KMS-11 (cell line): ENCODE data around the gene OR7C1.
"Not testable (repeated sequence)": the region's sequence is repeated elsewhere in the genome, so short reads cannot be mapped to it uniquely, and the experiment has no call there.

Source experiments
- H2AFZ ChIP-seq: fragments of 200-600 bp; sonication (generic); 2 replicates; pipeline ENCODE4 v1.6.1; 2016; ENCODE audit warnings: antibody characterized with exemption, mixed run types, low read depth
- H3K27ac ChIP-seq: fragments of 200-600 bp; sonication (generic); 2 replicates; pipeline ENCODE4 v1.6.1; 2016; ENCODE audit warnings: mild to moderate bottlenecking, mixed run types
- H3K27me3 ChIP-seq: fragments of 200-600 bp; sonication (generic); 2 replicates; pipeline ENCODE4 v1.6.1; 2017; ENCODE audit warnings: mild to moderate bottlenecking, low read depth, mixed run types, moderate library complexity; ENCODE audit not compliant: insufficient read depth
- H3K36me3 ChIP-seq: fragments of 200-600 bp; sonication (generic); 2 replicates; pipeline ENCODE4 v1.6.1; 2017; ENCODE audit warnings: mild to moderate bottlenecking, mixed run types; ENCODE audit not compliant: insufficient read depth
- H3K4me1 ChIP-seq: fragments of 200-600 bp; sonication (generic); 2 replicates; pipeline ENCODE4 v1.6.1; 2016; ENCODE audit warnings: mild to moderate bottlenecking, low read depth, mixed run types; ENCODE audit not compliant: poor library complexity, severe bottlenecking
- H3K4me2 ChIP-seq: fragments of 200-600 bp; sonication (generic); 2 replicates; pipeline ENCODE4 v1.7.0; 2016; ENCODE audit warnings: mild to moderate bottlenecking, mixed run types
- H3K4me3 ChIP-seq: fragments of 200-600 bp; sonication (generic); IDR thresholded peaks from 2 replicates; pipeline ENCODE4 v1.6.1; 2017; ENCODE audit warnings: low read depth, low read length, mixed read lengths; ENCODE audit not compliant: insufficient read depth
- H3K79me2 ChIP-seq: fragments of 200-600 bp; sonication (generic); 2 replicates; pipeline ENCODE4 v1.6.1; 2016; ENCODE audit warnings: low read depth, mixed run types; ENCODE audit not compliant: insufficient read depth
- H3K9ac ChIP-seq: fragments of 200-600 bp; sonication (generic); 2 replicates; pipeline ENCODE4 v1.6.1; 2016; ENCODE audit warnings: mild to moderate bottlenecking, mixed run types
- H4K20me1 ChIP-seq: fragments of 200-600 bp; sonication (generic); 2 replicates; pipeline ENCODE4 v1.6.1; 2016; ENCODE audit warnings: mild to moderate bottlenecking, mixed run types; ENCODE audit not compliant: insufficient read depth
- CTCF ChIP-seq: fragments of 200-600 bp; sonication (generic); conservative IDR thresholded peaks from 2 replicates; pipeline ENCODE4 v1.6.1; 2017; ENCODE audit warnings: low read depth, mild to moderate bottlenecking, antibody characterized with exemption, low read length, moderate library complexity, mixed read lengths

The OR7C1 gene

GRCh38 chr19:14782626-14783409 is 52.2 kb downstream of the OR7C1 start:
- TF ChIP-seq CTCF = no peak
- Histone ChIP-seq H3K4me2 (no peak overlapping the region), H3K79me2 (no peaks in the 10 kb centered on the region), H3K27ac (no peak overlapping the region), H4K20me1 (no peaks in the 10 kb centered on the region), H3K4me1 (no peaks in the 10 kb centered on the region), H3K27me3 (peaks cover 8% of the 10 kb centered on the region; the same call in 1 of the 2 replicates), H3K9ac (no peak overlapping the region), H2AFZ (no peak overlapping the region), H3K36me3 (no peaks in the 10 kb centered on the region), H3K4me3 (no peak overlapping the region)

- not testable (repeated sequence) for H2AFZ ChIP-seq, H3K27me3 ChIP-seq
Observed at GRCh38 chr19:14781713-14782536, 53.1 kb downstream of the OR7C1 start.

GRCh38 chr19:14780622-14781225 is 54.3 kb downstream of the OR7C1 start:
- H3K27ac ChIP-seq, H3K27me3 ChIP-seq, H3K4me2 ChIP-seq, H3K4me1 ChIP-seq, H2AFZ ChIP-seq, H4K20me1 ChIP-seq, H3K79me2 ChIP-seq, H3K9ac ChIP-seq, H3K4me3 ChIP-seq, H3K36me3 ChIP-seq: not testable (repeated sequence)

More at GRCh38 chr19:14781713-14782536, 53.1 kb downstream of the OR7C1 start:
- H3K79me2 ChIP-seq, H3K4me3 ChIP-seq, H3K4me1 ChIP-seq, H3K4me2 ChIP-seq, H4K20me1 ChIP-seq, H3K9ac ChIP-seq, H3K36me3 ChIP-seq, H3K27ac ChIP-seq: not testable (repeated sequence)

GRCh38 chr19:14779151-14779550 is 55.8 kb downstream of the OR7C1 start:
- Histone ChIP-seq H3K9ac (no peak overlapping the region), H3K4me3 (no peak overlapping the region), H3K4me2 (no peak overlapping the region), H3K36me3 (no peaks in the 10 kb centered on the region), H3K27me3 (peaks cover 8% of the 10 kb centered on the region; the same call in 1 of the 2 replicates), H3K27ac (no peak overlapping the region), H3K79me2 (no peaks in the 10 kb centered on the region), H4K20me1 (no peaks in the 10 kb centered on the region), H3K4me1 (no peaks in the 10 kb centered on the region), H2AFZ (no peak overlapping the region)
- TF ChIP-seq CTCF = no peak

GRCh38 chr19:14778110-14778845 is 56.7 kb downstream of the OR7C1 start, which contains the start of gene ADGRE2:
Gene ADGRE2, minus strand, starts transcription at chr19:14778560. Its CDS starts 1,804 bp downstream, at chr19:14776756.
- H3K4me3 ChIP-seq, H3K4me2 ChIP-seq, H4K20me1 ChIP-seq, H3K9ac ChIP-seq, H3K4me1 ChIP-seq, H3K27me3 ChIP-seq, H3K36me3 ChIP-seq, H2AFZ ChIP-seq, H3K79me2 ChIP-seq, H3K27ac ChIP-seq: not testable (repeated sequence)

GRCh38 chr19:14777645-14778044 is 57.3 kb downstream of the OR7C1 start:
- not testable (repeated sequence) for H3K36me3 ChIP-seq, H3K9ac ChIP-seq, H2AFZ ChIP-seq, H3K27me3 ChIP-seq, H4K20me1 ChIP-seq, H3K79me2 ChIP-seq, H3K4me1 ChIP-seq, H3K4me3 ChIP-seq, H3K27ac ChIP-seq, H3K4me2 ChIP-seq
